Body of pancreas (tissue), 4 donors: Measurements from ENCODE around the gene GNPTG.

Source experiments
- CTCF ChIP-seq, 7 experiments: fragments of 450-650 bp in 4 of 7; fragments of 200-600 bp in 3 of 7; sonication (generic) in 3 of 7; IDR thresholded peaks; one replicate each; pipeline ENCODE4 v1.5.1; 2016 to 2019; ENCODE audit warnings: antibody characterized with exemption in 7 of 7
- POLR2A ChIP-seq, 3 donors: fragments of 450-650 bp; IDR thresholded peaks; one replicate each; pipeline ENCODE4 v1.6.1; 2016; ENCODE audit warnings: antibody characterized with exemption in 3 of 3, mild to moderate bottlenecking in 2 of 3

- TF ChIP-seq CTCF (IDR thresholded peaks at IDR 0.05) (no peak), POLR2A (IDR thresholded peaks at IDR 0.05) (no peak)
Measured at GRCh38 chr16:1377406-1378010, 25.8 kb downstream of the GNPTG start.
